IMR-90 (cell line): ENCODE measurements around the gene SLC17A9.

Experiments
- POLR2A ChIP-seq: IDR thresholded peaks from 2 replicates; pipeline ENCODE4 v1.6.1; 2012; ENCODE audit warnings: mild to moderate bottlenecking, low read depth, low read length
- RAD21 ChIP-seq: IDR thresholded peaks from 2 replicates; pipeline ENCODE4 v1.6.1; 2012; ENCODE audit warnings: low read length, improper control_type of control experiment
- TF ChIP-seq, protein P1 (sequence below): conservative IDR thresholded peaks from 2 replicates; pipeline ENCODE4 v1.5.1; 2012; ENCODE audit warnings: mild to moderate bottlenecking, low read depth, low read length, improper control_type of control experiment

DNA sequence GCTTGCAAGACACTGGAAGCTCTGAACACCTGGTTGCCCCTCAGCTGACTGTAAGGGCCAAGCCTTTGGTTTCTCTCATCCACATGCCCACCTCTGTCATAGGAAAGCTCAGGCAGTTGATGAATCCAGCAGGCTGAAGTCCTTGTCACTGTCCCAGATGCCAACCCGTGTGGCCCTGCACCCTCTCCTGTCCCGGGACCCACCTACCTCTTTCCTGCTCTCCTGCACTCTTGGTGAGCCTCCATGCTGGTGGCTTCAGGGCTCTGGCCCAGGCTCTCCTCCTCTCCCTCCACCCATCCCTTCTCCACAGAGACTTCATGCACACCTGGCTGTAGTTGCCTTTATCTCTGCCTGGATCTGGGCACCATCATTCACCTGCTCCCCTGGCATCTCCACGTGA, 18.5 kb upstream of the SLC17A9 start:
- TF ChIP-seq, protein P1, sequence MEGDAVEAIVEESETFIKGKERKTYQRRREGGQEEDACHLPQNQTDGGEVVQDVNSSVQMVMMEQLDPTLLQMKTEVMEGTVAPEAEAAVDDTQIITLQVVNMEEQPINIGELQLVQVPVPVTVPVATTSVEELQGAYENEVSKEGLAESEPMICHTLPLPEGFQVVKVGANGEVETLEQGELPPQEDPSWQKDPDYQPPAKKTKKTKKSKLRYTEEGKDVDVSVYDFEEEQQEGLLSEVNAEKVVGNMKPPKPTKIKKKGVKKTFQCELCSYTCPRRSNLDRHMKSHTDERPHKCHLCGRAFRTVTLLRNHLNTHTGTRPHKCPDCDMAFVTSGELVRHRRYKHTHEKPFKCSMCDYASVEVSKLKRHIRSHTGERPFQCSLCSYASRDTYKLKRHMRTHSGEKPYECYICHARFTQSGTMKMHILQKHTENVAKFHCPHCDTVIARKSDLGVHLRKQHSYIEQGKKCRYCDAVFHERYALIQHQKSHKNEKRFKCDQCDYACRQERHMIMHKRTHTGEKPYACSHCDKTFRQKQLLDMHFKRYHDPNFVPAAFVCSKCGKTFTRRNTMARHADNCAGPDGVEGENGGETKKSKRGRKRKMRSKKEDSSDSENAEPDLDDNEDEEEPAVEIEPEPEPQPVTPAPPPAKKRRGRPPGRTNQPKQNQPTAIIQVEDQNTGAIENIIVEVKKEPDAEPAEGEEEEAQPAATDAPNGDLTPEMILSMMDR, result no peak
- TF ChIP-seq POLR2A (no peak), RAD21 (no peak)
